Activated gamma-delta T cell treated with Interleukin-2 at 50 U/mL for 16 hours (primary cell): ENCODE data around the gene KAT8.
"Not testable (repeated sequence)": the region's sequence is repeated elsewhere in the genome, so short reads cannot be mapped to it uniquely, and the experiment has no call there.

ENCODE experiments used
- DNase-seq: peaks from one replicate; pipeline ENCODE4 v3.0.0-alpha.2; 2020

Gene KAT8

GRCh38 chr16:31134091-31134571 is 16.7 kb downstream of the KAT8 start:
- no peak for DNase-seq

- no peak for DNase-seq
These were observed 17.4 kb downstream of the KAT8 start for GRCh38 chr16:31134625-31135534.

- no peak for DNase-seq
These were observed 18.2 kb downstream of the KAT8 start, which contains the start of gene PRSS8 for GRCh38 chr16:31135535-31136286. TSS of gene PRSS8 (minus strand) at chr16:31135727. CDS start at chr16:31135498, 229 bp downstream.

DNA sequence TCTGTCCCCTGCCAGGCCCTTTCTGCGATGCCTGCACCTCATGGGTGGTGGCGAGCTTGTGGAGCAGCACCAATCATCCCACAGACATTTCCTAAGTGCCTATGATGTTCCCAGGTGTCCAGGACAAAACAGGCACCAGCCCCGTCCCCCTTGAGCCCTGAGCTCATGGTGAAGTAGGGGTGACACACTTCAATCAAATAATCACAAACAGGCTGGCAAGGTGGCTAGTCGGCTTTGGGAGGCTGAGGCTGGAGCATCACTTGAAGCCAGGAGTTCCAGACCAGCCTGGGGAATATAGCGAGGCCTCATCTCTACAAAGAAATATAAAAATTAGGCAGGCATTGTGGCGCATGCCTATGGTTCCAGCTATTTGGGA is 18.8 kb downstream of the KAT8 start:
- no peak for DNase-seq

DNA sequence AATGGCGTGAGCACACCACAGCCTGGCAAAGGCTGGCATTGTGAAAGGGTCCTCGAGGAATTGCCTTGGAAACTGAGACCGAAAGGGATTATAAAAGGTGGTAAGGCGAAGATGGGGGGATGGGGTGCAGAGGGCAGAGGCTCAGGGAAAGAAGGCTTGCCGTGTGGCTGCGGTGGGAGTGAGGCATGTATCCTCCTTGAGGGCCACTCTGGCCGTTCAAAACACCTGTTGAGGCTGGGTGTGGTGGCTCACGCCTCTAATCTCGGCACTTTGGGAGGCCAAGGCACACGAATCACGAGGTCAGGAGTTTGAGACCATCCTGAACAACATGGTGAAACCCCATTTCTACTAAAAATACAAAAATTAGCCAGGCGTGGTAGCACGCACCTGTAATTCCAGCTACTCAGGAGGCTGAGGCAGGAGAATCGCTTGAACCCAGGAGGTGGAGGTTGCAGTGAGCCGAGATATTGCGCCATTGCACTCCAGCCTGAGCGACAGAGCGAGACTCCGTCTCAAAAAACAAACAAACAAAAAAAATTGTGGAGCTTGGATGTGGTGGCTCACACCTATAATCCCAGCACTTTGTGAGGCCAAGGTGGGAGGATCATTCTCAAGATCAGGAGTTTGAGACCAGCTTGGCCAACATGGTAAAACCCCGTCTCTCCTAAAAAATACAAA is 19.5 kb downstream of the KAT8 start:
- DNase-seq = not testable (repeated sequence)

DNA sequence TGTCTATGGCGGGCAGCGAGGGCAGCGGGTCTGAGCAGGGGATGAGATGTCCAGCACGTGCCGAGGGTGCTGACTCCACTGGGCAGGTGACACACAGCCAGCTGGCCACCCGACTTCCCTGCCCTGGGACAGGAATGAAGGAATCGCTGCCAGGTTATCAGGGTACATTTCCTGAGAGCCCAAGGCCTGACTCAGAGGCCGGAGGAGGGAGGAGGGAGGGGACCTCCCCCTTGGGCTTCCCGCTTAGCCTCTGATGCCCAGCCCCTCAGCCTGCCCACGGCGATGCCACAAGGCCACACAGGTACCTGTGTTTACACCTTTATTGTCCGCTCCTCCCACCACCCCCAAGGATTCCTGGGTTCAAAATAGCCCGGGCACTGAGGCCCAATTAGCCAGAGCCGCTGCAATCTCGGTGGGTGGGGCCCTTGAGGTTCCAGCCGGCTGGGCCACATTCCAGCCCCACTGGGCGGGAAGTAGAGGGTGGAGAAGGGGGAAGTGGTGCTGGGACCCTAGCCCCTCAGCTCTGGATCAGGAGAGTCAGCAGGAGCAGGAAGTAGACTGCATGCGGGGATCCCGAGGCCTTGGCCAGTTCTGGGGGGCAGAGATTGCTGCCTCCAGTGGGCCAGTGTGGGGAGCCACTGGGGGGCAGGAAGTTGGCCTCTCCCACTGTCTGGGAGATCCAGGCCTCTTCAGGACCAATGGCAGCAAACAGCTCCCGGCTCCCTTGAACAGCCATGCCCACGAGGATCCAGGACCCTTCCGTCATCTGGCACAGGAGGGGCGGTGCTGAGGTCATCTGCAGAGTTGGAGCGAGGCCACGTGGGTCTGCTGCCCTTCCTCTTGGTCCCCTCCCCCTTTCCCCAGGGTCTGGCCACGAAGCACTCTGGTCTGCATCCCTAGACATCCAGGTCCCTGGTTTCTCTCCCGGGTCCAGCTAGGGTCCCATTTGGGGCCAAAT is 21.4 kb downstream of the KAT8 start:
- DNase-seq = no peak

- not testable (repeated sequence) for DNase-seq
These were observed 23.6 kb downstream of the KAT8 start for GRCh38 chr16:31141071-31141469.

DNA sequence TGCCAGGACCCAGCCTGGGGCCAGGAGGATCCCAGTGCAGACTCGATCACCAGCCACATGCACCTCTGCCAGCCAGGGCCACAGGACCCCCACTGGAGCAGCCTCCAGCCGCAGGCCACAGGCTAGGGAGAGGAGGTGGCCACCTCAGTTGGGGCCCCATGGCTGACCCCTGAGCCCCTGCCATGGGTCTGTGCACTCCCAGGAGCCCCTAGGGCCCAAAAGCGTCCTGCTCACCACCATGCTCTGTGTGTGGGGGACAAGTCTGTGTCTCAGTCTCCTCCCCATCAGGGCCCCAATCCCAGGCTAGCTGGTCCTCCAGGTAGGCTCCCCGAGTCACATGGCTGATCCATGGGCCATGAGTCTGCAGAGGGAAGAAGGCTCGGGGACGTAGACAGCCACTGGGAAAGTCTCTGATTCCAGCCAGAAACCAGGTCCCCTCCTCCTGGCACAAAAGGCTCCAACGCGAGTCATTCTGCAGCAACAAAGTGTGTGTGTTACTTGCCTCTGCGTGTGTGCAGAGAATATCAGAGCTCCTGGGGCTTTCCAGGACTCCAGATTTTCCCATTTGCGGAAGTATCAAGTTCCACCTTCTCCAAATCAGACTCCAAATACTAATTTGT is 24.1 kb downstream of the KAT8 start:
- no peak for DNase-seq

GRCh38 chr16:31142109-31143010 is 24.9 kb downstream of the KAT8 start:
- DNase-seq = peak; percentile 95

- DNase-seq = no peak
These were observed 25.7 kb downstream of the KAT8 start for GRCh38 chr16:31143011-31143693.

GRCh38 chr16:31143694-31144148 is 26.3 kb downstream of the KAT8 start:
- no peak for DNase-seq

DNA sequence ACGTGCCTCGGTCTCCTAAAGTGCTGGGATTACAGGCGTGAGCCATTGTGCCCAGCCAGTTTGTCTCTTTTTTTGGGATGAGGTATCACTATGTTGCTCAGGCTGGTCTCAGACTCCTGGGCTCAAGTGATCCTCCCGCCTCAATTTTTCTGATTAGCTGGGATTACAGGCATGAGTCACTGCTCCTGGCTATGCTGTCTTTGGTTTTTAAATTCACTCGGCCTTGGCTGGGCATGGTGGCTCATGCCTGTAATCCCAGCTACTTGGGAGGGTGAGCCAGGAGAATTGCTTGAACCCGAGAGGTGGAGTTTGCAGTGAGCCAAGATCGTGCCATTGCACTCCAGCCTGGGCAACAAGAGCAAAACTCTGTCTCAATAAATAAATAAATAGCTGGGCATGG is 27.0 kb downstream of the KAT8 start:
- not testable (repeated sequence) for DNase-seq

GRCh38 chr16:31145398-31145990 is 28.0 kb downstream of the KAT8 start:
- DNase-seq = no peak

- no peak for DNase-seq
These were observed 30.1 kb downstream of the KAT8 start for GRCh38 chr16:31147574-31147973.

DNA sequence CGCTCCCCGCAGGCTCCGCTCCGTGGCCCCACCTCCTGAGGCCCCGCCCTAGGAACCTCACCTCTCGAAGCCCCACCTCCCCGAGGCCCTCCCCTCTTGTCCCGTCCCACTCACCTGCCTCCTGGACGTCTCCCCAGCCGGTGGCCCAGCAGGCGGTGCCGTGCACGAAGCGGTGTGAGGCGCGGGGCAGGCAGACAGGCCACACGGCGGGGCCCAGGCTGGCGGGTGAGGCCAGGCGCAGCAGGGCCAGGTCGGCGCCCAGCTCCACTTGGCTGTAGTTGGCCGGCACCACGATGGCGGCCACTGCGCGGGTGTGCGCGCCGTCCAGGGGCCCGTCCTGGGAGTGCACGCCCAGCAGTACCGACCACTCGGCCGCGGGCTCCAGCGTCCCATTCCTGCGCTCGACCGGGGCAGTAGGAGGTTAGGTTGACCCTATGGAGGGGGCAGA is 30.8 kb downstream of the KAT8 start:
- no peak for DNase-seq

GRCh38 chr16:31148896-31149295 is 31.4 kb downstream of the KAT8 start:
- DNase-seq = no peak

DNA sequence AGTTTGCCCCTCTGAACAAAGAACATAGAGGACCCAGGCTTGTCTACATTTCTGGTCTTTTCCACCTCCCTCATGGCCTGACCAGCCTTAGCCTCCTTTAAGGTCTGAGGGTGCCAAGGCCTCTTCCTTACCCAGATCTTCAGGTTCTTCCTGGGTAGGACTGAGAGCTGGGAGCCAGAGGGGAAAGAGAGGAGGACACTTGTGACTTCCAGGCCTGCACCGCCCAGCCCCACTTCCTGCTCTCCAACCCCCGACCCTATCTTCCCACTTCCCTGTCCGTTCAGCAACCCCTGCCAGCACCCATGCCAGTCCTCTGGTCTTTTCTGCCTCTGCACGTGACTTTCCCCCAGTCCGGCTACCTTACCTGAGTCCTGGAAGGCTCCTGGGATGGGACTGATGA is 31.9 kb downstream of the KAT8 start:
- no peak for DNase-seq

DNA sequence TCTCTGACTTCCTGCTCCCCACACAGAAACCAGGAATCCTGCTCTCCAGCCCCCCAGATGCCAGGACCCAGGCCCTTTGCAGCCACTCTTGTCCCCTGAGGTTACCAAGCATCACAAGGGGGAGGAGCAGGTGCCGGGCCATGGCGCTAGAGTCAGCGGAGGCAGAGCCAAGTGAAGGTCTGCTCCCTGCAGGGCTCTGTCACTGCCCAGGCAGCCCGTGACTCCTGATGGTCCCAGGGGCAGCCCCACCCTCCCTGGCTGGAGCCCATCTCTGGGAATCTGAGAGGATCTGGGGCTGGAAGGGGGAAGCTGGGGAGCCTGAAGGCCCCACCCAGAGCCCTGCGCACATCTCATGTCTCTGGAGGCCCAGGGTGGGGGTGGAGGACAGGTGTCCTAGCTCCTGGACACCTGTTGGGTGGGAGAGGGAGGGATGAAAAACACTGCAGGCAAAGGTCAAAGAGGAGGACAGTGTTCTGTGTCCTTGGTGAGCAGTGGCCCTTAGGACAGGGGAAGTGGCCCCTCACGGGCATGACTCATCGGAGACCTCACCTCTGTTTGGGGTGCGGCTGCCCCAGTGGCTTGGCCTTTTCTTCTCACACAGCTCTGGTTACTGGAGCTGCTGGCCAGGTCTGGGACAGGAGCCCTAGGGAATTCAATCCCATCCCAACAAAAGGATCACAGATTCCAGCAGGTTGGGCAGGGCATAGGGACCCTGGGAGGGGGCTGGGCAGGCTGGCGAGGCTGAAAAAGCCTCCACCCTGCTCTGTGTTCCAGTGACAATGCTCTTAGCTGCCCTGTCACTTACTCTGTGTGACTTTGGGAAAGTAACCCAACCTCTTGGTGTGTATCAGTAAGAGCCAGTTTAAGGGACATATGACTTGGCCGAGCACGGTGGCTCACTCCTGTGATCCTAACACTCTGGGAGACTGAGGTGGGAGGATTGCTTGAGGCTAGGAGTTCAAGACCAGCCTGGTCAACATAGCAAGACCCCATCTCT is 32.7 kb downstream of the KAT8 start, which contains the start of gene PRSS36:
PRSS36 (minus strand) TSS at position 173 of the 997 bp plus-strand sequence; CDS start at position 142, 31 bp downstream.
- DNase-seq = no peak
